Right lobe of liver (tissue), 4 donors: Measurements from ENCODE around the gene CAPSL.

ENCODE experiments used
- CTCF ChIP-seq, 4 donors: fragments of 200-600 bp in 3 of 4; fragments of 450-650 bp in 1 of 4; IDR thresholded peaks; one replicate each; pipeline versions ENCODE4 v1.5.1 to v1.8.0; 2016 to 2022; ENCODE audit warnings: antibody characterized with exemption in 4 of 4, mild to moderate bottlenecking in 2 of 4
- POLR2A ChIP-seq: fragments of 450-650 bp; IDR thresholded peaks from one replicate; pipeline ENCODE4 v1.6.1; 2017; ENCODE audit warnings: antibody characterized with exemption, mild to moderate bottlenecking
- donor health status: DM: no; HTN: no; CAD: no.
- donor health status: DM: no; HTN: no; CAD: no.
- donor health status: DM: no; HTN: yes; CAD: no.

GRCh38 chr5:35938568-35939227 lies at the start of gene CAPSL:
- no peak for TF ChIP-seq CTCF (IDR thresholded peaks at IDR 0.05)
- no peak for TF ChIP-seq POLR2A
